Natural killer cell (primary cell): ENCODE measurements around the gene WWC2. TPM values are rescaled to one million over a fixed set of nuclear protein-coding genes. Genes with fewer than 3 reads are reported as not detected.

Experiments
- ATAC-seq, 3 donors: fragments of 150-1000 bp in 2 of 3; fragments of 200-7000 bp in 1 of 3; cut with Tn5 transposase; 1 replicate in 1 of 3; 2 replicates in 2 of 3; pipeline ENCODE4 v1.10.0; 2021; ENCODE audit warnings: mild to moderate bottlenecking in 2 of 3, moderate library complexity in 2 of 3
- DNase-seq, 2 donors: peaks; one replicate each; pipeline versions ENCODE4 v3.0.0 to v3.0.0-alpha.2; 2013 to 2021; ENCODE audit warnings: mixed read lengths in 1 of 2
- H3K27ac ChIP-seq: one replicate; pipeline ENCODE4 v1.5.1; 2013; ENCODE audit warnings: mild to moderate bottlenecking, low read length
- H3K27me3 ChIP-seq: one replicate; pipeline ENCODE4 v1.6.1; 2013; ENCODE audit warnings: low read length; ENCODE audit not compliant: control insufficient read depth, insufficient read depth
- H3K36me3 ChIP-seq: one replicate; pipeline ENCODE4 v1.6.1; 2013; ENCODE audit warnings: low read length; ENCODE audit not compliant: control insufficient read depth, insufficient read depth
- H3K4me1 ChIP-seq: one replicate; pipeline ENCODE4 v1.6.1; 2013; ENCODE audit warnings: low read length; ENCODE audit not compliant: control insufficient read depth, insufficient read depth
- H3K4me3 ChIP-seq: one replicate; pipeline ENCODE4 v1.5.1; 2013; ENCODE audit warnings: low read length
- H3K9me3 ChIP-seq: one replicate; pipeline ENCODE4 v1.6.1; 2013; ENCODE audit warnings: low read length; ENCODE audit not compliant: control insufficient read depth, insufficient read depth
- H3K27ac Mint-ChIP-seq, 2 donors: one replicate each; pipeline ENCODE4 v1.8.0; 2022; ENCODE audit warnings: mild to moderate bottlenecking in 2 of 2, mixed read lengths in 2 of 2, moderate library complexity in 1 of 2
- H3K27me3 Mint-ChIP-seq, 2 donors: one replicate each; pipeline ENCODE4 v1.8.0; 2022; ENCODE audit warnings: low read depth in 2 of 2, mixed read lengths in 2 of 2
- H3K36me3 Mint-ChIP-seq: one replicate; pipeline ENCODE4 v1.8.0; 2022; ENCODE audit warnings: mixed read lengths
- H3K4me1 Mint-ChIP-seq, 2 donors: one replicate each; pipeline ENCODE4 v1.8.0; 2022; ENCODE audit warnings: mixed read lengths in 2 of 2
- H3K4me3 Mint-ChIP-seq: one replicate; pipeline ENCODE4 v1.8.0; 2022; ENCODE audit warnings: mild to moderate bottlenecking, moderate library complexity, mixed read lengths
- H3K9me3 Mint-ChIP-seq, 2 donors: one replicate each; pipeline ENCODE4 v1.8.0; 2022; ENCODE audit warnings: mixed read lengths in 2 of 2
- WGBS: methylation state at CpG from one replicate; pipeline ENCODE4 v1.1.7; 2013; ENCODE audit warnings: missing lambda C conversion rate; ENCODE audit not compliant: insufficient coverage; 5-methylcytosine and 5-hydroxymethylcytosine counted together
- intact Hi-C: fragments of 100-400 bp; cut with micrococcal nuclease; formaldehyde crosslinking; loops from one replicate; pipeline ENCODE4 v1.14.2; 2022
- total RNA-seq, 4 donors: library from RNA; stranded (reverse); fragments of 120-200 nt in 1 of 4; gene quantifications; one replicate each; pipeline versions ENCODE4 v1.2.3 to v1.2.4, GENCODE V29; 2013 to 2022
- TF ChIP-seq, protein P1 (sequence below): fragments of 200-600 bp; IDR thresholded peaks from one replicate; pipeline ENCODE4 v1.8.0; 2022; ENCODE audit warnings: antibody characterized with exemption

The WWC2 gene
- total RNA-seq, 3 donors from 2014 or later (not counting 1 experiment from before 2014, with no cell fraction given), result 8.2 to 22.7 (median 9.2) TPM

DNA sequence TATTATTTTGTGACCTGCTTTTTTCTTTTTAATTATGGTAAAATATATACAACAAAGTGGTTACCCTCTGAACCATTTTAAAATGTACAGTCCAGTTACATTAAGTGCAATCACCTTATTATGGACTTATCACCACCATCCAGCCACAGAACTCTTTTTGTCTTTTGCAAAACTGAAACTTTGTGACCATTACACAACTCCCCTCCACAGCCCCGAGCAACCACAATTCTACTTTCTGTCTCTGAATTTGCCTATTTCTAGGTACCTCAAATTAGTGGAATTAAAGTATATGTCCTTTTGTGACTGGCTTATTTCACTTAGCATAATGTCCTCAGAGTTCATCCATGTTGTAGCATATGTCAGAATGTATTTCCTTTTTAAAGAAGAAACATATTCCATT, 39.3 kb upstream of the WWC2 start:
- no peaks in the 10 kb centered on the region for H3K27me3 ChIP-seq
- no peak for ATAC-seq
- H3K4me1 ChIP-seq, result no peaks in the 10 kb centered on the region
- no peaks in the 10 kb centered on the region for H3K36me3 Mint-ChIP-seq
- peaks cover 8 to 20% of the 10 kb centered on the region in 2 donors for H3K27me3 Mint-ChIP-seq
- H3K9me3 Mint-ChIP-seq, result no peaks in the 10 kb centered on the region
- H3K36me3 ChIP-seq, result no peaks in the 10 kb centered on the region
- H3K9me3 ChIP-seq, result no peaks in the 10 kb centered on the region
- no peak overlapping the region for H3K4me3 Mint-ChIP-seq
- no peaks in the 10 kb centered on the region for H3K4me1 Mint-ChIP-seq
- WGBS, result 100% methylated on average over 1 of the region's 1 CpG
- no peak overlapping the region for H3K27ac ChIP-seq
- no peak overlapping the region for H3K4me3 ChIP-seq
- intact Hi-C loops, result no loop called here
- H3K27ac Mint-ChIP-seq, result no peak overlapping the region
- TF ChIP-seq, protein P1, sequence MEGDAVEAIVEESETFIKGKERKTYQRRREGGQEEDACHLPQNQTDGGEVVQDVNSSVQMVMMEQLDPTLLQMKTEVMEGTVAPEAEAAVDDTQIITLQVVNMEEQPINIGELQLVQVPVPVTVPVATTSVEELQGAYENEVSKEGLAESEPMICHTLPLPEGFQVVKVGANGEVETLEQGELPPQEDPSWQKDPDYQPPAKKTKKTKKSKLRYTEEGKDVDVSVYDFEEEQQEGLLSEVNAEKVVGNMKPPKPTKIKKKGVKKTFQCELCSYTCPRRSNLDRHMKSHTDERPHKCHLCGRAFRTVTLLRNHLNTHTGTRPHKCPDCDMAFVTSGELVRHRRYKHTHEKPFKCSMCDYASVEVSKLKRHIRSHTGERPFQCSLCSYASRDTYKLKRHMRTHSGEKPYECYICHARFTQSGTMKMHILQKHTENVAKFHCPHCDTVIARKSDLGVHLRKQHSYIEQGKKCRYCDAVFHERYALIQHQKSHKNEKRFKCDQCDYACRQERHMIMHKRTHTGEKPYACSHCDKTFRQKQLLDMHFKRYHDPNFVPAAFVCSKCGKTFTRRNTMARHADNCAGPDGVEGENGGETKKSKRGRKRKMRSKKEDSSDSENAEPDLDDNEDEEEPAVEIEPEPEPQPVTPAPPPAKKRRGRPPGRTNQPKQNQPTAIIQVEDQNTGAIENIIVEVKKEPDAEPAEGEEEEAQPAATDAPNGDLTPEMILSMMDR, result no peak
- no peak for DNase-seq

DNA sequence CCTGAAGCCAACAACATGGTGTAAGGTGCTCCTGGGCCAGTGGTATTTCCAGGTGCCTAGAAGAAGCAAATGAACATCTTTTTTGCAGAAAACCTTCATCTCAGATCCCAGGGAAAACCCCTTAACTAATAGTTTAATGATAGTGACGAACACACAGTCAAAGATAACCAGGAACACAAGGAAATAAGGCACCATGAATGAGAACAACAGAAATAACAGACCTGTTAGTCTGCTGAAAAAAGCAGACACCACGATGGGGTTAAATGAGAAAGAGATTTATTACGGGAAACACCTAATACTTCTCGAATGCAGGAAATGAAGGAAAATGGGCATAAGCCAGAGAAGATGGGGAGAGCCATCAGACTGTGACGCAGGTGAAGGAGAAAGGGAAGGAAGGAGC, 30.6 kb upstream of the WWC2 start:
- no peak for DNase-seq
- Histone ChIP-seq H3K27me3 (no peaks in the 10 kb centered on the region), H3K27ac (no peak overlapping the region), H3K36me3 (no peaks in the 10 kb centered on the region), H3K9me3 (no peaks in the 10 kb centered on the region), H3K4me3 (no peak overlapping the region), H3K4me1 (no peaks in the 10 kb centered on the region)
- 89% methylated on average over 5 of the region's 5 CpGs for WGBS
- Mint-ChIP-seq H3K4me1 (no peaks in the 10 kb centered on the region), H3K27me3 (peaks cover 8 to 11% of the 10 kb centered on the region in 2 donors), H3K9me3 (no peaks in the 10 kb centered on the region), H3K4me3 (no peak overlapping the region), H3K36me3 (no peaks in the 10 kb centered on the region), H3K27ac (no peak overlapping the region)
- intact Hi-C loops, result no loop called here
- no peak for ATAC-seq
- TF ChIP-seq, protein P1, result no peak

GRCh38 chr4:183071222-183071621, 27.8 kb upstream of the WWC2 start:
- no peak for DNase-seq
- Histone ChIP-seq H3K27ac (no peak overlapping the region), H3K9me3 (no peaks in the 10 kb centered on the region), H3K4me3 (no peak overlapping the region), H3K27me3 (no peaks in the 10 kb centered on the region), H3K36me3 (no peaks in the 10 kb centered on the region), H3K4me1 (no peaks in the 10 kb centered on the region)
- intact Hi-C loops, result loop anchor here (5.0 kb wide), 1 partner anchor 336 kb away; no protein-coding TSS in a partner anchor
- Mint-ChIP-seq H3K27ac (no peak overlapping the region), H3K4me3 (no peak overlapping the region), H3K9me3 (no peaks in the 10 kb centered on the region), H3K4me1 (no peaks in the 10 kb centered on the region), H3K27me3 (peaks cover 5 to 8% of the 10 kb centered on the region in 2 donors), H3K36me3 (no peaks in the 10 kb centered on the region)
- no peak for ATAC-seq
- TF ChIP-seq, protein P1, result no peak

- H3K4me3 ChIP-seq, result no peak overlapping the region
- ATAC-seq, result no peak
- Mint-ChIP-seq H3K27me3 (peaks cover 5 to 8% of the 10 kb centered on the region in 2 donors), H3K4me1 (no peaks in the 10 kb centered on the region), H3K9me3 (no peaks in the 10 kb centered on the region), H3K36me3 (no peaks in the 10 kb centered on the region), H3K4me3 (no peak overlapping the region), H3K27ac (no peak overlapping the region)
- no peaks in the 10 kb centered on the region for H3K9me3 ChIP-seq
- no peaks in the 10 kb centered on the region for H3K27me3 ChIP-seq
- WGBS, result 84% methylated on average over 2 of the region's 2 CpGs
- H3K4me1 ChIP-seq, result no peaks in the 10 kb centered on the region
- DNase-seq, result no peak
- intact Hi-C loops, result loop anchor here (5.0 kb wide), 1 partner anchor 335 kb away; no protein-coding TSS in a partner anchor
- TF ChIP-seq, protein P1, result no peak
- H3K27ac ChIP-seq, result no peak overlapping the region
- H3K36me3 ChIP-seq, result no peaks in the 10 kb centered on the region
Observed at GRCh38 chr4:183072176-183072575, 26.9 kb upstream of the WWC2 start.
